T-cell (primary cell): ENCODE results near the gene RARG. TPM values are rescaled to one million over a fixed set of nuclear protein-coding genes. Genes with fewer than 3 reads are reported as not detected.

Experiments
- ATAC-seq, 4 experiments: fragments of 200-7000 bp in 3 of 4; fragments of 150-1000 bp in 1 of 4; cut with Tn5 transposase; replicated peaks in 1 of 4; 1 replicate in 3 of 4; 2 replicates in 1 of 4; pipeline ENCODE4 v1.10.0; 2021; ENCODE audit warnings: moderate library complexity in 3 of 4, mild to moderate bottlenecking in 2 of 4, moderate number of reproducible peaks in 1 of 4
- CTCF ChIA-PET, 2 donors: fragments of 300-600 bp; sonication (Branson Sonifier 250); formaldehyde crosslinking; loops; one replicate each; lab custom pipeline; 2022; ENCODE audit warnings: antibody characterized with exemption in 2 of 2; lab: Charles Lee
- POLR2A ChIA-PET, 2 donors: fragments of 300-600 bp; sonication (Branson Sonifier 250); formaldehyde crosslinking; loops; one replicate each; lab custom pipeline; 2022; ENCODE audit warnings: antibody characterized with exemption in 2 of 2; lab: Charles Lee
- DNase-seq, 35 experiments: peaks; one replicate each; pipeline versions ENCODE4 v3.0.0 to v3.0.0-alpha.2; 2013 to 2023
- H3K27ac ChIP-seq: one replicate; pipeline ENCODE4 v1.5.1; 2013; ENCODE audit warnings: low read length
- H3K27me3 ChIP-seq, 2 experiments: replicated peaks in 1 of 2; 1 replicate in 1 of 2; 2 replicates in 1 of 2; pipeline versions ENCODE4 v1.6.1 to v1.7.0; 2013; ENCODE audit warnings: low read length in 1 of 2, mixed read lengths in 1 of 2; ENCODE audit not compliant: control insufficient read depth in 2 of 2, insufficient read depth in 2 of 2; ENCODE audit errors: extremely low read depth in 1 of 2
- H3K36me3 ChIP-seq, 2 donors: 1 replicate in 1 of 2; 2 replicates in 1 of 2; pipeline versions ENCODE4 v1.6.1 to v1.7.0; 2013; ENCODE audit warnings: low read length in 1 of 2; ENCODE audit not compliant: control insufficient read depth in 2 of 2, insufficient read depth in 1 of 2; ENCODE audit errors: extremely low read depth in 1 of 2
- H3K4me1 ChIP-seq, 2 experiments: 1 replicate in 1 of 2; 2 replicates in 1 of 2; pipeline versions ENCODE4 v1.6.1 to v1.7.0; 2013; ENCODE audit warnings: low read length in 2 of 2, mixed read lengths in 1 of 2; ENCODE audit not compliant: insufficient read depth in 2 of 2, control insufficient read depth in 1 of 2; ENCODE audit errors: extremely low read depth in 1 of 2
- H3K4me3 ChIP-seq, 2 donors: 1 replicate in 1 of 2; 2 replicates in 1 of 2; pipeline versions ENCODE4 v1.5.1 to v1.7.0; 2013; ENCODE audit warnings: mild to moderate bottlenecking in 2 of 2, low read length in 1 of 2, moderate library complexity in 1 of 2; ENCODE audit not compliant: control insufficient read depth in 1 of 2; ENCODE audit errors: extremely low read depth in 1 of 2
- H3K9me3 ChIP-seq: 2 replicates; pipeline ENCODE4 v1.7.0; 2013
- H3K27ac Mint-ChIP-seq, 2 donors: one replicate each; pipeline ENCODE4 v1.8.0; 2020 to 2021; ENCODE audit warnings: mild to moderate bottlenecking in 2 of 2, mixed read lengths in 2 of 2
- H3K27me3 Mint-ChIP-seq, 2 donors: one replicate each; pipeline ENCODE4 v1.8.0; 2021 to 2022; ENCODE audit warnings: mixed read lengths in 2 of 2
- H3K36me3 Mint-ChIP-seq: one replicate; pipeline ENCODE4 v1.8.0; 2021; ENCODE audit warnings: mixed read lengths
- H3K4me1 Mint-ChIP-seq, 3 donors: one replicate each; pipeline ENCODE4 v1.8.0; 2020 to 2022; ENCODE audit warnings: mixed read lengths in 3 of 3, mild to moderate bottlenecking in 1 of 3
- H3K4me3 Mint-ChIP-seq, 3 donors: one replicate each; pipeline ENCODE4 v1.8.0; 2020 to 2022; ENCODE audit warnings: mild to moderate bottlenecking in 3 of 3, mixed read lengths in 3 of 3, moderate library complexity in 3 of 3
- H3K9me3 Mint-ChIP-seq, 3 donors: one replicate each; pipeline ENCODE4 v1.8.0; 2020 to 2022; ENCODE audit warnings: mixed read lengths in 3 of 3
- WGBS: methylation state at CpG from one replicate; pipeline ENCODE4 v1.1.5; 2013; ENCODE audit warnings: missing lambda C conversion rate; ENCODE audit not compliant: insufficient coverage; 5-methylcytosine and 5-hydroxymethylcytosine counted together
- total RNA-seq, 35 experiments: library from RNA in 6 of 35; stranded (reverse) in 6 of 35; fragments of 120-200 nt in 1 of 35; gene quantifications; one replicate each; pipeline versions ENCODE4 v1.2.1 to v1.2.4 and lab custom pipeline; 2013 to 2026

The RARG gene
- total RNA-seq, 5 donors from 2014 or later (not counting 1 experiment from before 2014, with no cell fraction given) = 20.3 to 91.3 (median 74.2) TPM

GRCh38 chr12:53236443-53237111 lies 4.6 kb upstream of the RARG start:
- H3K4me3 ChIP-seq = peak overlapping the region in 1 of 2 donors; percentile 9
- H3K4me1 Mint-ChIP-seq = peaks cover 46 to 57% (median 51%) of the 10 kb centered on the region in 3 donors
- H3K9me3 Mint-ChIP-seq = no peaks in the 10 kb centered on the region
- H3K27ac ChIP-seq = peak overlapping the region; percentile 94
- H3K9me3 ChIP-seq = no peaks in the 10 kb centered on the region
- peak in 33 of 35 experiments; percentile 38 to 84 (median 64) for DNase-seq
- peaks cover 24 to 53% of the 10 kb centered on the region in 2 experiments for H3K4me1 ChIP-seq
- ATAC-seq = peak; percentile 39 to 79 (median 42)
- peak overlapping the region; percentile 85 to 89 for H3K27ac Mint-ChIP-seq
- H3K27me3 Mint-ChIP-seq = no peaks in the 10 kb centered on the region
- H3K36me3 ChIP-seq = no peaks in the 10 kb centered on the region
- peak overlapping the region; percentile 36 to 60 (median 42) for H3K4me3 Mint-ChIP-seq
- ChIA-PET CTCF (interaction anchor here in 1 of 2 donors (0.7 to 1.6 kb wide), 6 partner anchors 15 to 84 kb away, joined by 3 to 7 read pairs (median 5); partner anchors contain the start of genes AAAS and ESPL1), POLR2A (interaction anchor here in 1 of 2 donors (0.5 kb wide), 1 partner anchor 338 kb away, joined by 3 read pairs; no protein-coding TSS in a partner anchor)
- WGBS = no CpG with 5 or more reads among the region's 1 CpG
- no peaks in the 10 kb centered on the region for H3K36me3 Mint-ChIP-seq
- H3K27me3 ChIP-seq = peaks cover 0 to 3% of the 10 kb centered on the region in 2 experiments

- H3K27ac ChIP-seq = peak overlapping the region; percentile 94
- H3K36me3 ChIP-seq = no peaks in the 10 kb centered on the region
- ChIA-PET POLR2A (interaction anchor here in 1 of 2 donors (1.1 kb wide), 1 partner anchor 41 kb away, joined by 3 read pairs; no protein-coding TSS in a partner anchor), CTCF (interaction anchor here in 1 of 2 donors (0.7 to 1.6 kb wide), 6 partner anchors 16 to 85 kb away, joined by 3 to 7 read pairs (median 5); partner anchors contain the start of genes AAAS and ESPL1)
- peaks cover 0 to 1% of the 10 kb centered on the region in 2 experiments for H3K27me3 ChIP-seq
- peak overlapping the region; percentile 85 to 89 for H3K27ac Mint-ChIP-seq
- peaks cover 46 to 61% (median 58%) of the 10 kb centered on the region in 3 donors for H3K4me1 Mint-ChIP-seq
- H3K4me1 ChIP-seq = peaks cover 24 to 60% of the 10 kb centered on the region in 2 experiments
- ATAC-seq = peak in 3 of 4 experiments; percentile 6 to 21 (median 8)
- no peaks in the 10 kb centered on the region for H3K9me3 Mint-ChIP-seq
- no peaks in the 10 kb centered on the region for H3K36me3 Mint-ChIP-seq
- no peaks in the 10 kb centered on the region for H3K9me3 ChIP-seq
- 50% methylated on average over 1 of the region's 9 CpGs for WGBS
- no peaks in the 10 kb centered on the region for H3K27me3 Mint-ChIP-seq
- no peak for DNase-seq
- H3K4me3 ChIP-seq = peak overlapping the region in 1 of 2 donors; percentile 9
- peak overlapping the region; percentile 36 to 60 (median 42) for H3K4me3 Mint-ChIP-seq
These were observed 3.9 kb upstream of the RARG start for GRCh38 chr12:53235742-53236442.

- H3K27ac ChIP-seq = peak overlapping the region; percentile 94
- H3K36me3 ChIP-seq = no peaks in the 10 kb centered on the region
- no peak for ATAC-seq
- WGBS = no CpG with 5 or more reads among the region's 3 CpGs
- no peak for DNase-seq
- no peaks in the 10 kb centered on the region for H3K27me3 ChIP-seq
- H3K9me3 ChIP-seq = no peaks in the 10 kb centered on the region
- H3K4me1 ChIP-seq = peaks cover 24 to 68% of the 10 kb centered on the region in 2 experiments
- H3K36me3 Mint-ChIP-seq = no peaks in the 10 kb centered on the region
- POLR2A ChIA-PET = interaction anchor here (1.0 to 1.1 kb wide), 2 partner anchors 16 to 40 kb away, joined by 3 to 5 read pairs; no protein-coding TSS in a partner anchor
- no peaks in the 10 kb centered on the region for H3K9me3 Mint-ChIP-seq
- H3K4me3 Mint-ChIP-seq = peak overlapping the region in 2 of 3 donors; percentile 34 to 60
- H3K4me3 ChIP-seq = no peak overlapping the region
- CTCF ChIA-PET = interaction anchor here in 1 of 2 donors (0.6 kb wide), 1 partner anchor 33 kb away, joined by 3 read pairs; the partner anchor contains the start of gene ESPL1
- peak overlapping the region; percentile 85 to 89 for H3K27ac Mint-ChIP-seq
- peaks cover 46 to 63% (median 60%) of the 10 kb centered on the region in 3 donors for H3K4me1 Mint-ChIP-seq
- no peaks in the 10 kb centered on the region for H3K27me3 Mint-ChIP-seq
These were observed 3.2 kb upstream of the RARG start for GRCh38 chr12:53235164-53235563.

- peaks cover 24 to 75% of the 10 kb centered on the region in 2 experiments for H3K4me1 ChIP-seq
- DNase-seq = no peak
These were observed 2.4 kb upstream of the RARG start for GRCh38 chr12:53234271-53234914.

GRCh38 chr12:53233671-53234121 lies 1.7 kb upstream of the RARG start:
- POLR2A ChIA-PET = no interaction called here
- H3K27ac Mint-ChIP-seq = peak overlapping the region; percentile 93 to 94

More at GRCh38 chr12:53234271-53234914, 2.4 kb upstream of the RARG start:
- Histone ChIP-seq H3K27me3 (no peaks in the 10 kb centered on the region), H3K27ac (peak overlapping the region; percentile 94), H3K9me3 (no peaks in the 10 kb centered on the region), H3K4me3 (no peak overlapping the region), H3K36me3 (no peaks in the 10 kb centered on the region)
- Mint-ChIP-seq H3K4me1 (peaks cover 54 to 71% (median 67%) of the 10 kb centered on the region in 3 donors), H3K27ac (peak overlapping the region; percentile 83 to 88), H3K27me3 (no peaks in the 10 kb centered on the region), H3K4me3 (peak overlapping the region in 1 of 3 donors; percentile 93), H3K36me3 (no peaks in the 10 kb centered on the region), H3K9me3 (no peaks in the 10 kb centered on the region)
- 41% methylated on average over 7 of the region's 12 CpGs for WGBS
- CTCF ChIA-PET = no interaction called here
- no peak for ATAC-seq
- POLR2A ChIA-PET = interaction anchor here (1.0 to 1.1 kb wide), 2 partner anchors 15 to 39 kb away, joined by 3 to 5 read pairs; no protein-coding TSS in a partner anchor

More at GRCh38 chr12:53233671-53234121, 1.7 kb upstream of the RARG start:
- no peak overlapping the region for H3K4me3 ChIP-seq
- no peaks in the 10 kb centered on the region for H3K27me3 ChIP-seq
- peaks cover 57 to 76% (median 74%) of the 10 kb centered on the region in 3 donors for H3K4me1 Mint-ChIP-seq
- WGBS = 86% methylated on average over 2 of the region's 7 CpGs
- H3K36me3 ChIP-seq = no peaks in the 10 kb centered on the region
- DNase-seq = no peak
- peaks cover 24 to 81% of the 10 kb centered on the region in 2 experiments for H3K4me1 ChIP-seq
- peak overlapping the region; percentile 94 for H3K27ac ChIP-seq
- H3K9me3 ChIP-seq = no peaks in the 10 kb centered on the region
- no peaks in the 10 kb centered on the region for H3K9me3 Mint-ChIP-seq
- no peak for ATAC-seq
- H3K4me3 Mint-ChIP-seq = peak overlapping the region; percentile 13 to 93 (median 86)
- CTCF ChIA-PET = interaction anchor here in 1 of 2 donors (0.6 kb wide), 1 partner anchor 58 kb away, joined by 4 read pairs; no protein-coding TSS in a partner anchor
- H3K36me3 Mint-ChIP-seq = no peaks in the 10 kb centered on the region
- H3K27me3 Mint-ChIP-seq = no peaks in the 10 kb centered on the region
